ENCODE measurements around the gene TUBA4B.
"Not testable (repeated sequence)": the region's sequence is repeated elsewhere in the genome, so short reads cannot be mapped to it uniquely, and the experiment has no call there.

Gene TUBA4B

GRCh38 chr2:219308142-219309101 lies 55.4 kb downstream of the TUBA4B start:
- Histone ChIP-seq H3K4me1 (ENCODE audit: control extremely low read depth in 1 of 4, control insufficient read depth in 4 of 4, insufficient read depth in 4 of 4, low read length in 3 of 4) (peaks cover 0 to 5% (median 2%) of the 10 kb centered on the region in 4 experiments), H3K27ac (ENCODE audit: insufficient read depth in 1 of 2, low read depth in 1 of 2, low read length in 2 of 2, poor library complexity in 1 of 2, severe bottlenecking in 2 of 2) (no peak overlapping the region), H3K4me3 (ENCODE audit: control insufficient read depth in 1 of 7, extremely low read depth in 1 of 7, insufficient read depth in 4 of 7, low read depth in 2 of 7, low read length in 6 of 7) (no peak overlapping the region), H3K9me3 (ENCODE audit: control extremely low read depth in 1 of 5, control insufficient read depth in 4 of 5, insufficient read depth in 2 of 5, low read depth in 1 of 5, low read length in 4 of 5) (no peaks in the 10 kb centered on the region), H3K27me3 (replicated peaks in 2 of 5; ENCODE audit: control insufficient read depth in 4 of 5, insufficient read depth in 5 of 5, low read length in 4 of 5) (peaks cover 15 to 72% (median 22%) of the 10 kb centered on the region in 5 experiments), H3K36me3 (ENCODE audit: control insufficient read depth in 4 of 4, insufficient read depth in 4 of 4, low read length in 3 of 4) (no peaks in the 10 kb centered on the region)
- DNase-seq: peak; percentile 67 to 83 (median 82)
- ChIA-PET CTCF (interaction anchor here (0.6 to 1.0 kb wide), 3 partner anchors 9 to 30 kb away, joined by 3 to 5 read pairs (median 4); partner anchors contain the start of gene DNAJB2), POLR2A (no interaction called here)
- WGBS (ENCODE audit: insufficient coverage): 6% methylated on average over 33 of the region's 45 CpGs

GRCh38 chr2:219309278-219309677 lies 56.2 kb downstream of the TUBA4B start, which contains the start of gene PTPRN:
TSS of gene PTPRN (minus strand) at chr2:219309401. CDS start at chr2:219309332, 69 bp downstream.
- ChIA-PET POLR2A (no interaction called here), CTCF (interaction anchor here (1.0 kb wide), 1 partner anchor 14 kb away, joined by 5 read pairs; no protein-coding TSS in a partner anchor)
- H3K27me3 ChIP-seq (replicated peaks in 2 of 5; ENCODE audit: control insufficient read depth in 4 of 5, insufficient read depth in 5 of 5, low read length in 4 of 5): peaks cover 15 to 70% (median 22%) of the 10 kb centered on the region in 5 experiments
- peak in 2 of 3 donors; percentile 27 to 33 for DNase-seq
- peaks cover 0 to 5% (median 2%) of the 10 kb centered on the region in 4 experiments for H3K4me1 ChIP-seq (ENCODE audit: control extremely low read depth in 1 of 4, control insufficient read depth in 4 of 4, insufficient read depth in 4 of 4, low read length in 3 of 4)
- no peaks in the 10 kb centered on the region for H3K9me3 ChIP-seq (ENCODE audit: control extremely low read depth in 1 of 5, control insufficient read depth in 4 of 5, insufficient read depth in 2 of 5, low read depth in 1 of 5, low read length in 4 of 5)
- H3K36me3 ChIP-seq (ENCODE audit: control insufficient read depth in 4 of 4, insufficient read depth in 4 of 4, low read length in 3 of 4): no peaks in the 10 kb centered on the region
- 9% methylated on average over 23 of the region's 37 CpGs for WGBS (ENCODE audit: insufficient coverage)
- H3K4me3 ChIP-seq (ENCODE audit: control insufficient read depth in 1 of 7, extremely low read depth in 1 of 7, insufficient read depth in 4 of 7, low read depth in 2 of 7, low read length in 6 of 7): no peak within 1 kb of the TSS
- H3K27ac ChIP-seq (ENCODE audit: insufficient read depth in 1 of 2, low read depth in 1 of 2, low read length in 2 of 2, poor library complexity in 1 of 2, severe bottlenecking in 2 of 2): no peak within 1 kb of the TSS

- H3K27me3 ChIP-seq (replicated peaks in 2 of 5; ENCODE audit: control insufficient read depth in 4 of 5, insufficient read depth in 5 of 5, low read length in 4 of 5): peaks cover 8 to 49% (median 17%) of the 10 kb centered on the region in 5 experiments
- CTCF ChIA-PET: interaction anchor here (1.2 to 4.2 kb wide), 3 partner anchors 11 to 18 kb away, joined by 4 to 16 read pairs (median 11); no protein-coding TSS in a partner anchor
- WGBS (ENCODE audit: insufficient coverage): 97% methylated on average over 40 of the region's 49 CpGs
- H3K4me1 ChIP-seq (ENCODE audit: control extremely low read depth in 1 of 4, control insufficient read depth in 4 of 4, insufficient read depth in 4 of 4, low read length in 3 of 4); H3K9me3 ChIP-seq (ENCODE audit: control extremely low read depth in 1 of 5, control insufficient read depth in 4 of 5, insufficient read depth in 2 of 5, low read depth in 1 of 5, low read length in 4 of 5); POLR2A ChIA-PET; DNase-seq; H3K4me3 ChIP-seq (ENCODE audit: control insufficient read depth in 1 of 7, extremely low read depth in 1 of 7, insufficient read depth in 4 of 7, low read depth in 2 of 7, low read length in 6 of 7); H3K27ac ChIP-seq (ENCODE audit: insufficient read depth in 1 of 2, low read depth in 1 of 2, low read length in 2 of 2, poor library complexity in 1 of 2, severe bottlenecking in 2 of 2); H3K36me3 ChIP-seq (ENCODE audit: control insufficient read depth in 4 of 4, insufficient read depth in 4 of 4, low read length in 3 of 4): not testable (repeated sequence)
These were observed 59.7 kb downstream of the TUBA4B start for GRCh38 chr2:219312683-219313263.

- CTCF ChIA-PET: interaction anchor here (0.7 to 4.2 kb wide), 4 partner anchors 14 to 485 kb away, joined by 4 to 16 read pairs (median 8); no protein-coding TSS in a partner anchor
- Histone ChIP-seq H3K36me3 (ENCODE audit: control insufficient read depth in 4 of 4, insufficient read depth in 4 of 4, low read length in 3 of 4) (no peaks in the 10 kb centered on the region), H3K27ac (ENCODE audit: insufficient read depth in 1 of 2, low read depth in 1 of 2, low read length in 2 of 2, poor library complexity in 1 of 2, severe bottlenecking in 2 of 2) (no peak overlapping the region), H3K4me1 (ENCODE audit: control extremely low read depth in 1 of 4, control insufficient read depth in 4 of 4, insufficient read depth in 4 of 4, low read length in 3 of 4) (no peaks in the 10 kb centered on the region), H3K9me3 (ENCODE audit: control extremely low read depth in 1 of 5, control insufficient read depth in 4 of 5, insufficient read depth in 2 of 5, low read depth in 1 of 5, low read length in 4 of 5) (no peaks in the 10 kb centered on the region), H3K4me3 (ENCODE audit: control insufficient read depth in 1 of 7, extremely low read depth in 1 of 7, insufficient read depth in 4 of 7, low read depth in 2 of 7, low read length in 6 of 7) (no peak overlapping the region), H3K27me3 (replicated peaks in 2 of 5; ENCODE audit: control insufficient read depth in 4 of 5, insufficient read depth in 5 of 5, low read length in 4 of 5) (peaks cover 6 to 33% (median 9%) of the 10 kb centered on the region in 5 experiments)
- DNase-seq: no peak
- POLR2A ChIA-PET: no interaction called here
- 98% methylated on average over 14 of the region's 16 CpGs for WGBS (ENCODE audit: insufficient coverage)
These were observed 61.9 kb downstream of the TUBA4B start for GRCh38 chr2:219314804-219315468.
